GM18907 (cell line): ENCODE results near the gene CD82.
A peak's percentile ranks its signal among the peaks of the same experiment; 100 is the strongest.
"Not testable (repeated sequence)": the region's sequence is repeated elsewhere in the genome, so short reads cannot be mapped to it uniquely, and the experiment has no call there.

Source experiments
- ATAC-seq: cut with Tn5 transposase; IDR thresholded peaks from one replicate; pipeline ENCODE4 v1.9.1; 2021; ENCODE audit warnings: mild to moderate bottlenecking, moderate library complexity; ENCODE audit not compliant: unreplicated experiment

The CD82 gene

GRCh38 chr11:44533921-44534711 is 31.3 kb upstream of the CD82 start:
- no peak for ATAC-seq

- ATAC-seq, result no peak
Observed at GRCh38 chr11:44535191-44535980, 30.1 kb upstream of the CD82 start.

DNA sequence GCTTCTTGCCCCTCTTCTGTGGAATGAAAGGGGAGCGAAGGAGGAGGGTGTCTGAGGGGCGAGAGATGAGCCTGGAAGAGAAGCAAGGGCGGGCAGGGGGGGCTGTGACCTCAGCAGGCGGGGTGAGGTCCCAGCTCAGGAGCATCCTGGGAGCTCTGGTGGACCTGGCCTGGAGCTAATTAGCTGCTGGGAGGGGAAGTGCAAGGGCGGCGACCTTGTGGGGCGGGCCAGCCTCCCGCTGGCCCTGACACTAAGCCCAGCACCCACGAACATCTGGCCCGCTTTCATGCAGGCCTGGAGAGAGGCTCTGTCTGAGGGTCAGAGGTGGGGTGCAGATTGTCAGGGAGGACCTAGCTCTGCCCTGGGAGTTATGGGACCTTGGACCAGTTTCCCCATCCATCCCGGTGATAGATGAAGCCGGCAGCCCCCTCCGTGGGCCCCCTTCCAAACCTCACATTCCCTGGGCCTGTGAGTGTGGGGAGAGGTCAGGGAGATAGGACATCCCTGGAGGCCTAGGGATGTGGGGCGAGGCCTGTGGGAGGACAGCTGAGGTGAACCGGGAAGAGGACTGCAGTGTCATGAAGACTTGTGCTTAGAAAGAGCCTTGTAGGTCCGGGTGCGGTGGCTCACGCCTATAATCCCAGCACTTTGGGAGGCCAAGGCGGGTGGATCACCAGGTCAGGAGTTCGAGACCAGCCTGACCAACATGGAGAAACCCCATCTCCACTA is 28.5 kb upstream of the CD82 start:
- ATAC-seq, result no peak

DNA sequence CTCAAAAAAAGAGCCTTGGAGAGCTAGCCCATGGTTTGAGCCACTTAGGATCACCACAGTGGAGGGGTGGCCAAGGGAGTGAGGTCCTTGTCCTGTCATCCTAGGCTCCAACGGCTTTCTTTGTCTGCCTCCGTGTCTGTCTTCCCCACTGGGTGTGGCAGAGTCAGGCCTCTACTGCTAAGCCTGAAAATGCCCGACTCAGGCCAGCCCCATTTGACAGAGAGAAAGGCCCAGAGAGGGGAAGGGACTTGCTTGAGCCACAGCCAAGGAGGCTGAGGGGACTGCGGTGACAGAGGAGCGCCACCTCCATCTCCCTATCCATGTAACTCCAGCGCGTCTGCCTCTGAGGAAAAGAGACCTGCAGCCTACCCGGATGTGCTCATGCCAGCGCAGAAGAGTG is 27.8 kb upstream of the CD82 start:
- no peak for ATAC-seq

DNA sequence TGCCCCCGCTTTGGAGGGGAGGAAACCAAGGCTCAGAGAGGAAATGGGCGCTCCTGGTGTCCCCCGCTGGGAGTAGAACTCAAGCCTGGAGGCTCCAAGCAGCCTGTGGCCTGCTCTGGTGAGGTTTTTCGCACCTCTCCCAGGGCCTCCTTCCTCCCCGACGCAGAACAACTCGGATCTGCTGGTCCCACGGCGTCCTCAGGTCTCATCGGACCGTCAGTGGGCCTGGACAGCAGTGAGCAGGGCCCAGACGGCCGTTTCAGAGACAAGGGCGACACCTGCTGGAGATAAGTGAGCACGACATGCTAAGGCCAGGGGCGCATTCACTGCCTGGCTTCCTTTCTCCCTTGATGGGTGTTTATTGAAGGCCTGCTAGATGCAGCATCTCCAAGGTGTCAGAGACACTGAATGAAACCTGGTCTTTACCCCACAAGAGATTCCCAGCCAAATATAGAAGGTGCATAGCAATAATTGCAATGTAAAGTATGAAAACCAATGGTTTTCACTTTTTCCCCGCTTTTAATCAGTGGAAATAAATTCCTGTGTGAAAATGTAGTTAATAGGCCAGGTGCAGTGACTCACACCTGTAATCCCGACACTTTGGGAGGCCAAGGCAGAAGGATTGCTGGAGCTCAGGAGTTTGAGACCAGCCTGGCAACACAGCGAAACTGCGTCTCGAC is 26.9 kb upstream of the CD82 start:
- peak; percentile 89 for ATAC-seq

GRCh38 chr11:44539971-44540370 is 25.5 kb upstream of the CD82 start:
- ATAC-seq, result no peak

GRCh38 chr11:44540667-44541066 is 24.8 kb upstream of the CD82 start:
- ATAC-seq, result no peak

DNA sequence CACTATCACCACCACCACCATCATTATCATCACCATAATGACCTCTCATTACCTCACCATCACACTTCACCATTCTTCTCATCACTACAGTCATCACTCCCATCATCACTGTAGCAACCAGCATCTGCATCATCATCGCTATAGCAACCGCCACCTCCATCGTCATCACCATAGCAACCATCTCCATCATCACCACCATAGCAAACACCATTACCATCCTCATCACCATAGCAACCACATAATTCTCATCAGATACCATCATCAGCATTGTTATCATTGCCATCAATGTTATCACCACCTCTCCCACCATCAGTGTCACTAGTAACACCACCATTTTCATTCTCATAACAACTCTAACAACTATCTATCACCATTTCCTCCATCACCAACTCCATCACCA is 23.1 kb upstream of the CD82 start:
- ATAC-seq, result no peak

DNA sequence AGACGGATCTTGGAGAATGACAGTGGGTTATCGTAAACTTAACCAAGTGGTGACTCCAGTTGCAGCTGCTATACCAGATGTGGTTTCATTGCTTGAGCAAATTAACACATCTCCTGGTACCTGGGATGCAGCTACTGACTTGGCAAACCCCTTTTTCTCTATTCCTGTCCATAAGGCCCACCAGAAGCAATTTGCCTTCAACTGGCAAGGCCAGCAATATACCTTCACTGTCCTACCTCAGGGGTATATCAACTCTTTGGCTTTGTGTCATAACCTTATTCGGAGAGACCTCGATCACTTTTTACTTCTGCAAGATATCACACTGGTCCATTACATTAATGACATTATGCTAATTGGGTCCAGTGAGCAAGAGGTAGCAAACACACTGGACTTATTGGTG is 18.5 kb upstream of the CD82 start:
- not testable (repeated sequence) for ATAC-seq

DNA sequence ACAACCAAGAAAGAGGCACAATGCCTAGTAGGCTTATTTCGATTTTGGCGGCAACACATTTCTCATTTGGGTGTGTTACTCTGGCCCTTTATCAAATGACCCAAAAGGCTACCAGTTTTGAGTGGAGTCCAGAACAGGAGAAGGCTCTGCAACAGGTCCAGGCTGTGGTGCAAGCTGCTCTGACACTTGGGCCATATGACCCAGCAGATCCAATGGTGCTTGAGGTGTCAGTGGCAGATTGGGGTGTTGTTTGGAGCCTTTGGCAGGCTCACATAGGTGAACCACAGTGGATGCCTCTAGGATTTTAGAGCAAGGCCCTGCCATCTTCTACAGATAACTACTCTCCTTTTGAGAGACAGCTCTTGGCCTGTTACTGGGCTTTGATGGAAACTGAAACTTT is 17.9 kb upstream of the CD82 start:
- ATAC-seq, result not testable (repeated sequence)

- no peak for ATAC-seq
Observed at GRCh38 chr11:44548032-44548695, 17.3 kb upstream of the CD82 start.

DNA sequence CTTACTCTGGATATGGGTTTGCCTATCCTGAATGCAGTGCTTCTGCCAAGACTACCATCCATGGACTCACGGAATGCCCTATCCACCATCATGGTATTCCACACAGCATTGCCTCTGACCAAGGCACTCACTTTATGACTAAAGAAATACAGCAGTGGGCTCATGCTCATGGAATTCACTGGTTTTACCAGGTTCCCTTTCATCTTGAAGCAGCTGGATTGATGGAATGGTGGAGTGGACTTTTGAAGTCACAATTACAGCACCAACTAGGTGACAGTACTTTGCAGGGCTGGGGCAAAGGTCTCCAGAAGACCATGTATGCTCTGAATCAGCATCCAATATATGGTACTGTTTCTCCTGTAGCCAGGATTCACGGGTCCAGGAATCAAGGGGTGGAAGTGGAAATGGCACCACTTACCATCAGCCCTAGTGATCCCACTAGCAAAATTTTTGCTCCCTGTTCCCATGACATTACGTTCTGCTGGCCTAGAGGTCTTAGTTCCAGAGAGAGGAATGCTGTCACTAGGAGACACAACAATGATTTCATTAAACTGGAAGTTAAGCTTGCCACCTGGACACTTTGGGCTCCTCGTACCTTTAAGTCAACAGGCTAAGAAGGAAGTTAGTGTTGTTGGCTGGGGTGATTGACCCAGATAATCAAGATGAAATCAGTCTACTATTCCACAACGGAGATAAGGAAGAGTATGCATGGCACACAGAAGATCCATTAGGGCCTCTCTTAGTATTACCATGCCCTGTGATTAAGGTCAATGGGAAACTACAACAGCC is 16.3 kb upstream of the CD82 start:
- not testable (repeated sequence) for ATAC-seq

GRCh38 chr11:44550123-44550522 is 15.3 kb upstream of the CD82 start:
- ATAC-seq, result no peak

DNA sequence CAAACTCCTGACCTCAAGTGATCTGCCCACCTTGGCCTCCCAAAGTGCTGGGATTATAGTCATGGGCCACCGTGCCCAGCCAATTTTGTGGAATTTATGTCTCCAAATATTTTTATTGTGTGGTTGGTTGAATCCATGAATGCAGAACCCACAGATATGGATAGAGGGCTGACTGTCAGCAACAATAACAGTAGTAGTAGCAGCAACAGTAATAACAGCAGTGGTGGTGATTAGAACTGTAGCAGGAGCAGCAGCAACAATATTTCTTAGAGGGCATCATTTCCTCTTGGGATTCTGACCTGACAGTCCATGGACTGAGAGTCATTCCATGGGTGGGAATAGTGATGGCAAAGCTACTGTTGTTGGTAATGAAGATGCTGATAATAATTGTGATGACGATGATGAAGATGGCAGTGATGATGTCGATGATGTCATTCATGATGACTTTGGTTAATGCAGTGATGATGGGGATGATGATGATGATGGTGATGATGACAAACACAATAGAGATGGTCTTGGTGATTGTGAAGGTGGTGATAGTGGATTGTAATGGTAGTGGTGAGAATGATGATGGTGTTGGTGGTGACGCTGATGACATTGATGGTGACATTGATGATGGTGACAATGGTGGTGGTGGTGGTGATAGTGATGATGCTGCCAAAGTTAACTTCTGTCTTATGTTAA is 13.9 kb upstream of the CD82 start:
- no peak for ATAC-seq

DNA sequence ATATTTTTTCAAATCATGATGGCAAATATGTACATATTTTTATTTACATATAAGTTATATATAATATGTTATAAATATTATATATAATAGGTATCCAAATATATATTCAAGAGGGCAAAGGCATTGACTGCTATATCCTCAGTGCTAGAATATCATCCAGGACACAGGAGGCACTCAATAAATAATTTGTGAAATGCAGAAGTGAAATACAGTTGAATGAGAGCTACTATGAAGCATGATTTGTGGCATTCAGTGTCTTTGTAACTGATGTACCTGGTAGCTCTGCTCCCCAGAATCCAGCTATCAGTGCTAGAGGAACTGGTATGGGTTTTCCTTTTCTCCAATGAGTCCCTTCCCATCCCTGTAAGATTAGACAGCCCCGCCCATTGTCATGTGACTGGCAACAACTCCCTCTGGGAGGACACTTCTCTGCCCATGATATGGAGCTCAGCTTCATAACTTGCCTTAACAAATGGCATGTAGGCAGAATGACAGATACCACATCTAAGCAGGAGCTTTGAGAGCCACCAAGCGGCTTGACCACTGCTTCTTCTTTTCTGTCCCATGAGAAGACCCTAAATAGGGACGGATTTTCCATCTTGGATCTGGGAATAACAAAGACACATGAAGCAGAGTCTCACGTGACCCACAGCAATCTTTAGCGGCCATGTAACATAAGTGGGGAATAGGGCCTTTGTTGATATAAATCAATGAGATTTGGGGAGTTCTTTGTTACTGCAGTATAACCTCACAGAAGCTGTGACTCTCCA is 10.2 kb upstream of the CD82 start:
- ATAC-seq, result no peak

GRCh38 chr11:44556735-44557409 is 8.6 kb upstream of the CD82 start:
- peak; percentile 39 for ATAC-seq

GRCh38 chr11:44557464-44557863 is 8.0 kb upstream of the CD82 start:
- no peak for ATAC-seq
